Suprapubic skin (tissue), 4 donors: ENCODE results near the gene ZCCHC8.

Experiments used
- CTCF ChIP-seq, 2 donors: fragments of 200-600 bp in 1 of 2; fragments of 450-650 bp in 1 of 2; sonication (generic) in 1 of 2; IDR thresholded peaks; one replicate each; pipeline ENCODE4 v1.5.1; 2016 to 2019; ENCODE audit warnings: antibody characterized with exemption in 2 of 2, mild to moderate bottlenecking in 1 of 2, moderate library complexity in 1 of 2
- EP300 ChIP-seq: sonication (generic); formaldehyde crosslinking; IDR thresholded peaks from one replicate; pipeline ENCODE4 v1.6.1; 2017; ENCODE audit warnings: antibody characterized with exemption
- POLR2A ChIP-seq, 2 donors: fragments of 450-650 bp; IDR thresholded peaks; one replicate each; pipeline ENCODE4 v1.6.1; 2017; ENCODE audit warnings: antibody characterized with exemption in 2 of 2, mild to moderate bottlenecking in 2 of 2, moderate library complexity in 2 of 2
- POLR2AphosphoS5 ChIP-seq, 3 donors: sonication (generic); formaldehyde crosslinking; IDR thresholded peaks; one replicate each; pipeline ENCODE4 v1.6.1; 2017; ENCODE audit warnings: antibody characterized with exemption in 3 of 3

- TF ChIP-seq EP300 (no peak), CTCF (IDR thresholded peaks at IDR 0.05) (no peak), POLR2A (IDR thresholded peaks at IDR 0.05) (no peak), POLR2AphosphoS5 (IDR thresholded peaks at IDR 0.05) (no peak)
Observed at GRCh38 chr12:122457627-122458026, 43.1 kb downstream of the ZCCHC8 start.
